GM15510 (cell line): ENCODE measurements around the gene LEPROT.

Source experiments
- POLR2A ChIP-seq: IDR thresholded peaks from 3 replicates; pipeline ENCODE4 v1.6.1; 2011; ENCODE audit warnings: borderline replicate concordance; ENCODE audit not compliant: insufficient read length; ENCODE audit errors: extremely low read depth

The LEPROT gene

GRCh38 chr1:65420590-65421350 is at the start of gene LEPROT, which contains the start of gene LEPR:
Gene LEPROT, plus strand, starts transcription at chr1:65420668. Its CDS starts 57 bp downstream, at chr1:65420725.
Gene LEPR, plus strand, starts transcription at chr1:65420668. Its CDS starts 144,898 bp downstream, at chr1:65565566.
- peak; percentile 74 for TF ChIP-seq POLR2A

- no peak for TF ChIP-seq POLR2A
Observed at GRCh38 chr1:65371544-65371943, 48.9 kb upstream of the LEPROT start.

GRCh38 chr1:65372557-65372956 is 47.9 kb upstream of the LEPROT start:
- TF ChIP-seq POLR2A: no peak

GRCh38 chr1:65377496-65378246 is 42.8 kb upstream of the LEPROT start:
- no peak for TF ChIP-seq POLR2A

GRCh38 chr1:65378247-65378946 is 42.1 kb upstream of the LEPROT start:
- TF ChIP-seq POLR2A: no peak

GRCh38 chr1:65386439-65386838 is 34.0 kb upstream of the LEPROT start:
- TF ChIP-seq POLR2A: no peak

GRCh38 chr1:65387821-65388220 is 32.6 kb upstream of the LEPROT start:
- no peak for TF ChIP-seq POLR2A

- no peak for TF ChIP-seq POLR2A
Observed at GRCh38 chr1:65388908-65389695, 31.4 kb upstream of the LEPROT start.

- TF ChIP-seq POLR2A: no peak
Observed at GRCh38 chr1:65392497-65392896, 28.0 kb upstream of the LEPROT start.

- TF ChIP-seq POLR2A: no peak
Observed at GRCh38 chr1:65393347-65393746, 27.1 kb upstream of the LEPROT start.

GRCh38 chr1:65393928-65394327 is 26.5 kb upstream of the LEPROT start:
- TF ChIP-seq POLR2A: no peak

- no peak for TF ChIP-seq POLR2A
Observed at GRCh38 chr1:65395887-65396612, 24.4 kb upstream of the LEPROT start.

- TF ChIP-seq POLR2A: no peak
Observed at GRCh38 chr1:65398083-65398482, 22.4 kb upstream of the LEPROT start.

- no peak for TF ChIP-seq POLR2A
Observed at GRCh38 chr1:65399003-65399402, 21.5 kb upstream of the LEPROT start.
